HT1080 (cell line): ENCODE results near the gene LIMK2. TPM values are rescaled to one million over a fixed set of nuclear protein-coding genes. Genes with fewer than 3 reads are reported as not detected.

Experiments used
- DNase-seq: peaks from one replicate; pipeline ENCODE4 v3.0.0-alpha.2; 2015; ENCODE audit warnings: low read depth
- small RNA-seq: library from RNA; depleted of rRNA; stranded (forward); fragments of <200 nt; gene quantifications from one replicate; pipeline ENCODE3, GENCODE V24; 2014
- total RNA-seq: library from RNA; depleted of rRNA; stranded (reverse); fragments of >200 nt; shearing (Covaris generic); gene quantifications from 2 replicates; pipeline ENCODE4 v1.2.3, GENCODE V29; 2014; rRNA removed

LIMK2 gene
- total RNA-seq, 1 experiment from 2014 or later: 18.7 TPM

DNA sequence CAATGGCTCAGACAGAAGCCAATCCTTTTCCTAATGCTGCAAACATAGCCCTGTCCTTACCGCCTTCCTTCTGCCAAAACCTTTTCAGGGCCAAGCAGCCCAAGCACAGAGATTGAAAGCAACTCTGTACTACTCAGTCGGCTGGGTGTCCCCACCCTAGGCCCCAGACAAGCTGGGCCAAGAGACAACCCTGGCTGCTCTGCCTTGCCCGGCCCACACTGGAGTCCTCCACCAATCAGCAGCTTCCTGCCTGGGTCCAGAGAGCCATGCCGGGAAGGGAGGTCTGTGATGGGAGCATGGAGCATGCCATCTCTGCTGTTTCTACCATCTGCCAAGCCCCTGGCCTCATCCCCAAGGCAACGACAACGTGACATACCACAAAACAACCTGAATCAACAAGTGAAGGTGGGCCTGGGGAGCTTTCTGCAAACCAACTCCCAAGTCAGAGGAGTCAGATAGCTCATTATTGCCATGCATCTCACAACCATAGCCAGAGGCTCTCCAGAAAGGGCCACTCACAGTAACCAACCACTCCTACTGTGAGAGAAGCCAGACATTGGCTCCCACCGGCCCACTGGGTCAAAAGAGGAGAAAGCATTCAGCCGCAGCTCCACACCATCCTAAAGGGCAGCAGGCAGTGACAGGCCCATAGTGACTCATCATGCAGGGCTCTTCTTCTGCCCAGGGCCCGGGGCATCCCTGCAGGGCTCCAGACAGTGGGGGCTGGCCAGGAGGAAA lies 115.9 kb downstream of the LIMK2 start:
- no peak for DNase-seq

GRCh38 chr22:31328544-31328960 lies 116.5 kb downstream of the LIMK2 start:
- no peak for DNase-seq

- peak; percentile 40 for DNase-seq
These were observed 116.9 kb downstream of the LIMK2 start for GRCh38 chr22:31329029-31329428.

Small RNAs within 50 kb of the gene (small RNA-seq; reads per million reads assigned to genes)
- gene RF00019 (not detected), gene RNA5SP496 (not detected), gene RNU6-1128P (not detected)

Other genes with a start within 250 kb of the LIMK2 start
- gene MORC2, start 243.5 kb upstream of the LIMK2 start, total RNA-seq: 24.8 and 27.4 TPM in 2 replicates
- gene TUG1, start 243.0 kb upstream of the LIMK2 start, total RNA-seq: 31.0 and 40.4 TPM in 2 replicates
- gene SMTN, start 131.0 kb upstream of the LIMK2 start, total RNA-seq: 96.3 and 116 TPM in 2 replicates
- 11.0 and 15.9 TPM in 2 replicates for gene SELENOM, start 104.7 kb upstream of the LIMK2 start, total RNA-seq
- 0.23 and 0.88 TPM in 2 replicates for gene INPP5J, start 89.3 kb upstream of the LIMK2 start, total RNA-seq
- 0.17 and 0.37 TPM in 2 replicates for gene PLA2G3, start 71.8 kb upstream of the LIMK2 start, total RNA-seq
- 18.5 and 20.4 TPM in 2 replicates for gene RNF185, start 52.1 kb upstream of the LIMK2 start, total RNA-seq
- 1.1 and 1.3 TPM in 2 replicates for gene PIK3IP1, start 80.2 kb downstream of the LIMK2 start, total RNA-seq
- gene PATZ1, start 134.0 kb downstream of the LIMK2 start, total RNA-seq: 15.3 and 17.8 TPM in 2 replicates
- gene DRG1, start 187.3 kb downstream of the LIMK2 start, total RNA-seq: 77.4 and 78.5 TPM in 2 replicates